Tongue (tissue), 2 donors: Measurements from ENCODE around the gene WDR5. TPM values are rescaled to one million over a fixed set of nuclear protein-coding genes. Genes with fewer than 3 reads are reported as not detected.

ENCODE experiments used
- DNase-seq: peaks from one replicate; pipeline ENCODE4 v3.0.0-alpha.2; 2015
- total RNA-seq: library from RNA; depleted of rRNA; stranded (reverse); fragments of >200 nt; gene quantifications from one replicate; pipeline ENCODE4 v1.2.3, GENCODE V29; 2014

Gene WDR5
- total RNA-seq, 1 donor from 2014 or later: 37.5 TPM

DNA sequence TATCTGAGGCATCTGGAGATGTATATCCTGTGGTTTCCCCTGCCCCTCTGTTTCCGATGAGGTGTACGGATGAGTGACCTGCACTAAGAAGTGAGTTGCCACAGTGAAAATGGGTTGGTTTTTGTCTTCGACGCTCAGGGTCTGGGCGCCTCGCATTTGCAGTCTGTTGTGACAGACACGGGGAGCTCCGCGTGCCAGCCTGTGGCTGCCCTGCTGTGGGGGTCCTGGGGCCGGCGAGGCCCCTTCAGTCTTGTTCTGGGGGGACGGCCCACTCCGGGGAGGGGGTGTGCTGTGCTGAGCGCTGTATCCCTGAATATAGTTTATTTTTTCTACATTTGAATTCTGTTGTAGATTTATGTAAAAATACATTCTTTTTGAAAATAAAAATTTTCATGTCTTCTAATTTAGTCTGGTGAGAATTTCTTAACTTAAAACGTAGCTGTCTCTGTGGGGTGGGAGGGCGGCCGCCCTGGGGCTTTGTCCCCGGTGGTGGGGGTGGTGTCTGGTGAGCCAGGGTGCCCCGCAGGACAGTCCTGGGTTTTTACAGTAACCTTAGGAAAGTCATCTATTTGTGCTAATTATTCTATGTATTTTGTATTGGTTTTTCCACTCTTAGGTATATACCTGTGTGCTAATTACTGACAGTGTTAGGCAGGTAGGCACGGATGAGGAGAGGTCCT, 23.8 kb downstream of the WDR5 start:
- DNase-seq: no peak

DNA sequence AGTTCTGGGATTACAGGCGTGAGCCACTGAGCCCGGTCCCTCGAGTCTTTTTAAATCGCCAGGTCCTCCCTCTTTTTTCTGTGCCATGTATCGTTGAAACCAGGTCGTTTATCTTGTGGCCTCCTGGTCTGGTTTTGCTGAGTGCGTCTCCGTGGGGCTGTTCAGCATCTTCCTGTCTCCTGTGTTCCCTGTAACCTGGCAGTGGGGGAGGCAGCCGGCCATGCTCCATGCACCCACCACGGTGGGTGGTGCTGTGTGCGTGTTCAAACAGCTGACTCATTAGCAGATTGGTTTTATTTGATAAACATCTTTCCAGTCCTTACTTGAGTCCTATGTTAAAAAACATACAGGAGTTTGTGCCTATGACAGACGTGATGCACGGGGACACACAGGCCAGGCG, 25.8 kb downstream of the WDR5 start:
- DNase-seq: no peak

DNA sequence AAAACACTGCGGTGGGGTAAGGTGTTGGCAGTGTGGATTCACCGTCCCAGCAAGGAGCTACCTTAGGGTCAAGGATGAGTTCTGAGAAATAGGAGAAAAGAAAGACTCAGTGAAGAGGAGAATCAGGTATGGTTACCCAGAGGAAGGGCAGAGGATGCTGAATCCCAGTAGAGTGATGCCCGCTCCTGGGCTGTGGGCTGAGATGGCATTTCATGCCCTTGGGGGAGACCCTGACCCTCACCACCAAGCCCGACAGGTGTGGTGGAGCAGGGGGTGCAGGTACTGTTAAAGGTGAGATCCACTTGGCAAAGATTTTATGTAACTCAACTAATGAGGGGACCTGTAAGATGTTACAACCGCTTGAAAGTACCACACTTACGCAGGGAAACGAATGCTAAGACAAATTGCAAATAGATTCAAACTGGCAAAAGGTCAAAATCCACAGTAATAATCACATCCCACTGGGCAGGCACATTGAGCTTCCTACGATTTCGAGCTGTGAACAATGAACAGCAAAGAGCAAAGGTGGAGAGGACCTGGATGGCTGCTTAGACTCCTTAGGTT, 26.4 kb downstream of the WDR5 start:
- DNase-seq: no peak

DNA sequence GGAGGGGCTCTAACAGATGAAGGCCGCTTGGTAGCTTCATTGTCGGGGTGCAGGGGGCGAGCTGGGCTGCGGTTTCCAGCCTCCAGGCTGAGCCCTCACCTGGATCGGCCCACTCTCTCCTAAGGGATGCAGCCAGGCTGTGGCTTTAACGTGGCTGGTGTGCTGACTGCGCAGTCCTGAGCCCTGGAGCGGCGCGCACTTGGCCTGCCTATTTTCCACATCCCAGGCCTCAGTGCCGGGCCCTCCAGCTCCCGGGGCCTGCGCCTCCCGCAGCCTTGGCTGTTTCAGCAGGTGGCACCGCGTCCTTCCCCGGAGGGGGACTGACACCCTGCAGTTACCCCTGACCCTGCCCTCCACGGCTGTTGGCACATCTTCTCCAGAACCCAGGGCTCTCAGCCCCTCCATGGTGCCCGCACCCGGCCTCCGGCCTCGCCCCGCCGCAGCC, 27.1 kb downstream of the WDR5 start:
- no peak for DNase-seq

DNA sequence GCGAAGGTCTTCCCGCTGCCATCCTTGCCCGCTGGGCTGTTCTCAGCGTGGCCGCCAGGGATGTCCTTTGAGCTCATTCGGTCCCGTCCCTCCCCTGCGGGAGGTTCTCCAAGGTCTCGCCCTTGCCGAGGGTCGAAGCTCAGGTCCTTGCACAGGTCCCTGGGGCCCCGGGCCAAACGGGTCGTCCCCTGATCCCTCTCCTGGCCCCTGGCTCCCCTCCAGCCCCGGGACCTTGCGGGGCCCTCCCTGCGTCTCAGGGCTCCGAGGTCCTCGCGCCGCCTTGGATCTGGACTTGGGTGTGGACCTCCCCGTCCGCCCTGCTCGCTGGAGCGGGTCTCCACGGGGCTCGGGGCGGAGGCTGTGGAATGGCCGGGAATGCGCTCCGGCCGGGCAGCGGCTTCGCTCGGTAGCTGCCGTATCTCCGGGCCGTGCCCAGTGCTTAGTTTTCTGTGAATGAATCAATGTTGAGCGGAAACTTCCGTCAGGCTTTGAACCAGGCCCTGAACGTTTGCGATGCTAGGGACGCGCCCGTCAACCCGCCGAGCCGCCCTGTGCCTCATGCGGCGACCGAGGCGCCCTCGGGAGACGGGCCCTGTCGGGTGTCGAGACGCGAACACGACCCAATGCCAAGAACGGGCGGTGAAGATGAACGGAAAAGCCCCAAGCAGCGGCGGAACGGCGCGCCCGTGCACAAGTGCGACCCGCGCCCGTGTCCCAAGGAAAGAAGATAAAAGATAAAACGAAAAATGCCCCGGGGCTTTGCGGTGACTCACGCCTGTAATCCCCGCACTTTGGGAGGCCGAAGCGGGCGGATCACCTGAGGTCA, 27.7 kb downstream of the WDR5 start:
- DNase-seq: peak; percentile 64

DNA sequence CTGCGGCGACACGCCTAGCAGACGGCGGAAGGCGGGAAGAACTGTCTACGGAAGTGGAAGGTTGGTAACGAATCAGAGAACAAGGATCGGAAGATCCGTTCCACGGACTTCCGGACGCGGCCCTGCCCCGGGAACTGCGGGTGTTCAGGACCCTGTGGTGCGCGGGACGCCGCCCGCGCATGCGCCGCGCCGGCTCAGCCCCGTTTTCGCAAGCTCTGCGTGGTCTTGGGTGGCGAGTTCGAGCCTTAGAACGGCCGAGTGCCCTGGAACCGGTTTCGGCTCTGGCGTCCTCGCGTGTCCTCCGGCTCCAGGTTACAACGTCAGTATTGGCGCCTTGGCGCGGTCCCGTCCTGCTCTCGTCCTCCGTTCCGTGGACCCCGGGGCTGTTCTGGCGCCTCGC, 29.0 kb downstream of the WDR5 start:
- DNase-seq: no peak

DNA sequence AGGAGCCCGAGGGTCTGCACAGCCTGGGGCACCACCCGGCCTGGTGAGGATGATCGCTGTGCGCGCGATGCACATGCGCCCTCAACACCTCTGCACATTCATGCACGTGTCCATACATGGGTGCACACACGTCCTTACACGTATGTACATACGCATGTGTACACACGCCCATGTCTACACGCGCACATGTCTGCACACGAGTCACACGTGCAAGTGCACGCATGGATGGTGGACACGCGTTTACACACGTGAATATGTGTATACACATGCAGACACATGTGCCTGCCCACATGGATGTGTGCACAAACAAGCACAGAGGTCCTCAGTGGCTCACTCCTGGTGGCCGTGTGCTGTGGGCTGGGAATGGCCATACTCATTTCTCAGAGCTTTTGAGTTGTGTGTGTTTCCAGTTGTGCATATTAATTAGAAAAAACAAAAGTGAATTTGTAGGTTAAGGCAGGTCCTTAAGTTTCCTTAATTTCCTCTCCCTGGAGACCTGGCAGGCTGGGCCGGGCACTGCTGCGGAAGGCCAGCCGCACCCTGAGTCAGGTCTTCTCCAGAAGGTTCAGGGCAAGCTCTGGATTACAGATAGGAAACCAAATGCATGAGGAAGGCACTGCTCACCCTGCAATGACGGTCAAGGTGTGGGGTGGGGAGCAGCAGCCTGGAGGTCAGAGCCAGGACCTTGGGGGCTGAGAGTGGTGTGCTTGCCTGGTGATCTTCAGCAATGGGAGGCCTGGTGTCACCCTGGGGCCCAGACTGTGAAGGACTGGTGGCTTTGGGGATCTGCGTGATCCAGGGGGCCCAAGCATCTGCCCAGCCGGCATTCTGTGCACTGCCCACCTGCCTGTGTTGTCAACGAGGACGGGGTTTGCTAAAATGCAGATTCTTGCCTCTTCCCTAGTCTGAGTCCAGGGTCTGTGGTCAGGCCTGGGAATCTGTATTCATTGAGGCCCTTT, 29.8 kb downstream of the WDR5 start:
- peak; percentile 56 for DNase-seq

DNA sequence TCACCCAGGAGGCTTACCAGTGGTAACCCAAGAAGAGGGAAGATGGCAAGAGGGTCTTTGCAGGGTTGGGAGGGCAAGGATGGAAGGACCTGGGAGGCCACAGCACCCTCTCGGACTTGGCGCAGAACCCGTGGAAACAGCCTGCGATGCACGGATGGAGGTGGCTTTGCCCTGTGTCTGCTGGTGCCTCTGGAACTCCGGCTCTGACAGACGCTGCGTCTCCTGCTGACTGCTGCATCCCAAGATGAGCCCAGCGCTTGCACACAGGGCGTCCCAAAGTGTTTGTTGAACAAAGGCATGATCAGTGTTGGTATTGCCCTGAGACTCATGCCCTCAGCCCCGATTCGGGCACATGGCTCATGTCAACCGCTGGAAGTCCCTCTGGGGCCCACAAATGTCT, 30.5 kb downstream of the WDR5 start:
- no peak for DNase-seq

DNA sequence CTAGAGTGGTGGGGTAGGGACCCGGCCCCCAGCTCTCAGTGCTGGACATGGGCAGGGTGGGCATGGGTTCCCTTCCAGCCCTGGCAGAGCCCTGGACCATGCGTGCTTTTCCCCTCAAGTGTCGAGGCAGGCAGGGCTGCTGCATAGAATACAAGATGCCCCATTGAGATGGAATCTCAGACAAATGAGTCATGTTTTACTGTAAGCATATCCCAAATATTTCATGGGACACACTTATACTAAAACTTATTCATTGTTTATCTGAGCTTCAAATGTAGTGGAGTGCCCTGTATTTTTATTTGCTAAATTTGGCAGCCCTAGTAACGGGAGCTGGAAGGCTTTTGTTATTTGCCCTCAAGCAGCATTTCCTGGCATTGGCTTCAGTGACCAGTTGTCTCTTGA, 31.6 kb downstream of the WDR5 start:
- no peak for DNase-seq

DNA sequence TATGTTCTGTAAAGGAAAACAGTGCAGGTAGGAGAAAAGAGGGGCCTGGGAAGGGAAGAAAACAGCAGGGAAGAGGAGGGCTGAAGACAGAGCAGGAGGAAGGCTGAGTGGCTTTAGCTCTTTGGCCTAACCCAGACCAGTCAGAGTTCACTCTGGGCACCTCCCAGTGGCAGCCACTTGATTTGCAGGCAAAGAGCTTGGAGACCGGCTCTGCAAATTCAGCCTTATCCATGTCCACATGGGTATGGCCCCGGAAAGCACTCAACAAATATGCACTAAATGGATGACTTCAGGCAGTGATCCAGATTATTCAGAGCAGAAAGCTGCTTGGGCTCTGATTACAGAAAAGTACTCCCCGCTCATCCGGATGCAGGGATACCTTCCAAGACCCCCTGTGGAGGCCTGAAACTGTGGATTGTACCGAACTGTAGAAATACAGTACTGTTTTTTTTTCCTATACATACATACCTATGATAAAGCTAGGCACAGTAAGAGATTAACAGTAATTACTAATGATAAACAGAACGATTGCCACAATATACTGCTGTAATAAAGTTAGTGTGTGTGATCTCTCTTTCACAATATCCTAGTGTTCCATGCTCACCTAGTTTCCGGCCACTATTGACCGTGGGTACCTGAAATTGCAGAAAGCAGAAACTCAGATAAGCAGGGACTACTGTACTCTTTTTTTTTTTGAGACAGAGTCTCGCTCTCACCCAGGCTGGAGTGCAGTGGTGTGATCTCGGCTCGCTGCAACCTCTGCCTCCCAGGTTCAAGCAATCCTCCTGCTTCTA, 33.1 kb downstream of the WDR5 start:
- DNase-seq: no peak

DNA sequence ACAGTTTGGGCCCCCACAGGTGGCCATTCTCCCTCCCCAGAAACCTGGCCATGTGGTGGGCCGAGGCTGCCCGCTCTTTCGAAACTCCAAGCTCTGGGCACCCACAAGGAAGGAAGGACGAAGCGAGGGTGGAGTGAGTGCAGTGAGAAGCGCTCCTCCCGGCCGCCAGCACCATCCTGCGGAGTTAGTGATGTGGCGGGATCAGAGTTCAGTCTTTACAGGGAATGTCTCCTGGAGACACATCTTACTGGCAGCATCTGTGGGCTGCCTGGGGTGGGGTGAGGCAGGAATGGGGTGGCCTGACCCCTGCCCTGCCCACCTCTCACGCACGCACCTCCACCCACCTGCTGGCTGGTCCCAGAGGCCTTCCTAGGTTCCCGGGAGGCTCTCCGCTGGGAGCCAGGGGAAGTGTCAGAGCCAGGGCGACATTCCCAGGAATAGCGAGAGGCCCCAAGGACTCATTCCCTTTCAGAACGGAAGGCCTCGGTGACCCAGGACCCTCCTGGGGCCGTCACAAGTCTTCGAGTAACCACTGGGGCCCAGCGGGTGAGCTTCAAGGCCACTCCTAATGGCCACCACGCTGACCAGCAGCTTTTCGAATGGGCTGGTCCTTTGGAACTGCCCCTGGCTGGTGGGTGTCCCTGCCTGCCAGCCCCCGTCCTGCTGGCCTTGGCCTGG, 34.0 kb downstream of the WDR5 start:
- DNase-seq: no peak

DNA sequence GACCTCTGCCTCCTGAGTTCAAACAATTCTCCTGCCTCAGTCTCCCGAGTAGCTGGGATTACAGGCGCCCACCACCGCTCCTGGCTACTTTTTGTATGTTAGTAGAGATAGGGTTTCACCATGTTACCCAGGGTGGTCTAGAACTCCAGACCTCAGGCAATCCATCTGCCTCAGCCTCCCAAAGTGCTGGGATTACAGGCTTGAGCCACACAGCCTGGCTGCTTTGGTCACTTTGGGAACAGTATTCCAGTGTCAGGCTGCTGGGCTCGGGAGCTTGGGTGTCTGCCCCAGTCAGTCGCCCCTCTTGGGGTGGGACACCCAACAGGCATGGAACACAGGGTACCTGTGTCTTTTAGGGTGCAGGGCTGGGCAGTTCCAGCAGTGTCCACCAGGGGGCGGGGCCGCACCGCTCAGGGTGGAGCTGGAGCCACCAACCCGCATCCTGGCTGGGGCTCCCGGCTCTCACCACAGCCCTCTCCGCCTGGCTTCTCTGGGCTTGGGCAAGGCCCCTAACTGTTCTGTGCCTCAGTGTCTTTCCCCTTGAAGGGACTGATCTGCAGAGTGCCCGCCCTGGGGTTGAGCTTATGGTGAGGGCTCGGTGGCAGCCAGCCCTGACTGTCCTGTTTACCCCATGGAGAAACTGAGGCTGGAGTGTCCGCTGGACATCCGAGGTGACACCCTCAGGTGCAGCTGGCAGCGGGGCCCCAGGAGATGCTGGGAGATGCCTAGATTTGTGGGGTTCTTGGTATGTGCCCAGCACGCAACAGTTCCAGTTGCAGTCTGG, 34.8 kb downstream of the WDR5 start:
- DNase-seq: no peak

DNA sequence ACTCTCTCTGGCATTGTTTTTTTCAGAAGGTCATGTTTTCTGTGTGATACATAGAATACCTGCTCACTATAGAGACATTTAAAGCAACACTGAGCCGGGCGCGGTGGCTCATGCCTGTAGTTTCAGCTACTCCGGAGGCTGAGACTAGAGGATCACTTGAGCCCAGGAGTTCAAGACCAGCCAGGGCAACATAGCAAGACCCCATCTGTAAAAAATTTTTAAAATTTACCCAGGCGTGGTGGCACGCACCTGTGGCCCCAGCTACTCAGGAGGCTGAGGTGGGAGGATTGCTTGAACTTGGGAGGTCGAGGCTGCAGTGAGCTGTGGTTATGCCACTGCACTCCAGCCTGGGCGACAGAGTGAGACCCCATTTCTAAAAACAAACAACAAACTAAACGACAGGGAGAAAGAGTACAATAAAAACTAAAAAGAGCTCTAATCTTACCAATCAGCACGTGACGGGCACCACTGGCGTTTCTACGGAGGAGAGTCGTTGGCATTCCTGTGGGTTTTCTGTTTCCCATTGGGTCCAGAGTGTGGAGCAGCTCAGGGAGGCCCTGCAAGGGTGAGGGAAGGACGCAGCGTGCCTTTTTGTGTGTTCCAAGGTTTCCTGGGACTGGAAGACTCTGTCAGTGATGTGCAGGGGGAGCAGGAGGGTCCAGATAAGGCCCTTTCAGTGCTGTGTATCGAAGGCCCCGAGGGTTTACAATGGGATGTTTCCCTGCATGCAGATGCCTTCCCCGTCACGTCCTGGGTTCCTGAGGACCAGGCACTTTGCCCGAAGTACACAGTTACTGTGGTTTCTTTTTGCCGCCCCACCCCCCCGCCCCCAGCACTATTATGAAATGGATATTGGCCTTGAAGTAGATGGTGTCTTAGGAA, 35.7 kb downstream of the WDR5 start:
- DNase-seq: no peak

DNA sequence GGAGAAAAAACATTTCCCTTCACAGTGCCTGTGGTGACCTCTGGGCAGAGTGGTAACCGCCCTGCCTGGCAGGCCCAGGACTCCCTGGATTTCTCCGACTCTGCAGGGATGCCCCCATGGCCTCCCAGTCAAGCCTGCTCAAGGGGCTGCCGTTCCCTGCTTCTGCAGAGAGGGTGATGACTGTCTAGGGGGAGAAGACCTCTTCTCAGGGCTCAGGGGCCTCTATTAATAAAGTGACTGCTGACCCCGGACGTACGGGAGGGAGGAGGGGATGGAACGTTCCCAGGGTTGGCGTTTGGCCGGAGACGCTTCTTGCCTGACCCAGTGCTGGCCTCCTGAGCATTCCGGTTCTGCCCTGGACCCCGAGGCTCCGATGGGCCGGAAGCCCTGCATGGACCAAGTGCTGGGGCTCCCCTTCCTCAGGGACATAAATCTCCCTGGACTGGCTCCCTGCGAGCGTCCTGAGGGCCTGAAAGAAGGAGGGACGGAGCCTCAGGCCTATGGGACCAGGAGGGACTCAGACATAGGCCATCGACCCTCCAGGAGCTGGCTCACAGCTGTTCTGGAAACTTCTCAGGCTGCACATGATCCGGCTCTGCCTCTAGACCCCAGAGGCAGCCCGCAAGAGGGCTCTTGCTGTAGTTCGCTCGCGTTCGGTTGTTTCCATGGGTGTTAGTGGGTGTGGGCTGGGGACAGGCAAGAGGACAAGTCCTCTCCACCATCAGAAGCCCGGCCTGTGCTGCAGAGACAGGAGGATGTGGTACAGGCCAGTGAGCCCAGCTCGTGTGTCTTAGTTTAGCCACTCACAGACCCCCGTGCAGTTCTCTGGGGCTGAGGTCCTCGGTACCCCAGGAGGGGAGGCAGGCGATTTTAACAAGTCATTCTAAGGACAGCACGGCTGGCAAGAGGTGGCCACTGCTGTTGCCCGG, 36.6 kb downstream of the WDR5 start:
- DNase-seq: no peak

DNA sequence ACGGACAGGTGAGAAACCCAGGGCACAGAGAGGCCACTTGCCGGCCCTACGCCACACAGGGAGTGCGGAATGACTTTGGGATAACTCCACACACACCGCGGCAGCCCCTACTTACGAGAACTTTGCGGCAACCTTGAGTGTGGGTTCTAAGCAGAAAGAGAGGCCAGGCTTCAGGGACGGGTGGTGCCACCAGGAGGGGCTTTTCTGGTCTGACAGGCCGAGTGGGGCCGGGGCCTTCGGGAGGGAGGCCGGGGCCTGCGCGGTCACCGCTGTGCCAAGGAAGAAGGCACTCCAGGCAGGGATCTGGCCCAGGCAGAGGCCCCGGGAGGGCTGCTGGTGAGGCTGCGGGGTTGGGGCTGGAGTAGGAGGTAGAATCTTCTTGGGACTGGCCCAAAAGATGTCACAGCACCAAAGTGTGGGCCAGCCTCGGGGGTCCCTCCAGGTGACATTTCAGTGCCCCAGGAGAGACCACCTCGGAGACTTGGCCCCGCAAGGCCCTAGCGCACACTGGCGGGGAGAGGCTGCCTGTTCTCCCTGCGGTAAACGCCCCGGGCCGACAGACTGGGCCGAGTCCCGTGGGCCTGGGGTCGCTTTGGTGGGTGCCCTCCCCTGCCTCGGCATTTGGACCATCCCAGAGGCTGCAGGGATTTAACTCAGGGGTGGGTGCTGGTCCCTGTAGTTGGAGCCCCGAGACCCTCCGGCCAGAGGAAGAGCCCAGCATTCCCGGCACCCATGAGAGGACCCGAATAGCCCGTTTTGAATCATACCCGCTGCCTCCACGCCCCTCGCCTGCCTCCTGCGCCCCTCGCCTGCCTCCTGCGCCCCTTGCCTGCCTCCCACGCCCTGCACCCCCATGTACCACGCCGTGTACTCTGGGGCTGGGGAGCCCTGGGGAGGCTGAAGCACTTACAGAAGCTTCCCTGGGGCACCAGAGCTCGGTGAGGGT, 37.5 kb downstream of the WDR5 start:
- DNase-seq: no peak

DNA sequence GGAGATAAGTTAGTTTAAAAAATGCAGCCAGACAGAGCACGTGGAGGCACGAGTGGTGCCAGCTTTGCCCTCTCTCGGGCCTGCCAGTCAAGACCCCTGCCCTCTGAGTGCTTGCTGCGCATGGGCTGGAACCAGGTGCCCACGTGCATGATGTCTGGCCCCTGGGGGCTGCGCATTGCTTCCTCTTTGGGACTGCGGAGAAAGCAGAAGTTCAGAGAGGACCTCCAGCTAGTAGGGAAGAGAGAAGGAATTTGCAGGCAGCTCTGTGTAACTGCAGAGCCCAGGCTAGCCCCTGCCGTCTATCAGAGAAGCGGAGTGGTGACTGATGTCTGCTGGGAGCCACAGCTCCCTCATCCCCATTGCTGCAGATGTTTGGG, 38.2 kb downstream of the WDR5 start:
- no peak for DNase-seq
